Measurements from ENCODE around the gene XRN2. TPM values are rescaled to one million over a fixed set of nuclear protein-coding genes. Genes with fewer than 3 reads are reported as not detected.

XRN2 gene, protein sequence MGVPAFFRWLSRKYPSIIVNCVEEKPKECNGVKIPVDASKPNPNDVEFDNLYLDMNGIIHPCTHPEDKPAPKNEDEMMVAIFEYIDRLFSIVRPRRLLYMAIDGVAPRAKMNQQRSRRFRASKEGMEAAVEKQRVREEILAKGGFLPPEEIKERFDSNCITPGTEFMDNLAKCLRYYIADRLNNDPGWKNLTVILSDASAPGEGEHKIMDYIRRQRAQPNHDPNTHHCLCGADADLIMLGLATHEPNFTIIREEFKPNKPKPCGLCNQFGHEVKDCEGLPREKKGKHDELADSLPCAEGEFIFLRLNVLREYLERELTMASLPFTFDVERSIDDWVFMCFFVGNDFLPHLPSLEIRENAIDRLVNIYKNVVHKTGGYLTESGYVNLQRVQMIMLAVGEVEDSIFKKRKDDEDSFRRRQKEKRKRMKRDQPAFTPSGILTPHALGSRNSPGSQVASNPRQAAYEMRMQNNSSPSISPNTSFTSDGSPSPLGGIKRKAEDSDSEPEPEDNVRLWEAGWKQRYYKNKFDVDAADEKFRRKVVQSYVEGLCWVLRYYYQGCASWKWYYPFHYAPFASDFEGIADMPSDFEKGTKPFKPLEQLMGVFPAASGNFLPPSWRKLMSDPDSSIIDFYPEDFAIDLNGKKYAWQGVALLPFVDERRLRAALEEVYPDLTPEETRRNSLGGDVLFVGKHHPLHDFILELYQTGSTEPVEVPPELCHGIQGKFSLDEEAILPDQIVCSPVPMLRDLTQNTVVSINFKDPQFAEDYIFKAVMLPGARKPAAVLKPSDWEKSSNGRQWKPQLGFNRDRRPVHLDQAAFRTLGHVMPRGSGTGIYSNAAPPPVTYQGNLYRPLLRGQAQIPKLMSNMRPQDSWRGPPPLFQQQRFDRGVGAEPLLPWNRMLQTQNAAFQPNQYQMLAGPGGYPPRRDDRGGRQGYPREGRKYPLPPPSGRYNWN
- 69.5 and 70.9 TPM in 2 replicates for total RNA-seq

DNA sequence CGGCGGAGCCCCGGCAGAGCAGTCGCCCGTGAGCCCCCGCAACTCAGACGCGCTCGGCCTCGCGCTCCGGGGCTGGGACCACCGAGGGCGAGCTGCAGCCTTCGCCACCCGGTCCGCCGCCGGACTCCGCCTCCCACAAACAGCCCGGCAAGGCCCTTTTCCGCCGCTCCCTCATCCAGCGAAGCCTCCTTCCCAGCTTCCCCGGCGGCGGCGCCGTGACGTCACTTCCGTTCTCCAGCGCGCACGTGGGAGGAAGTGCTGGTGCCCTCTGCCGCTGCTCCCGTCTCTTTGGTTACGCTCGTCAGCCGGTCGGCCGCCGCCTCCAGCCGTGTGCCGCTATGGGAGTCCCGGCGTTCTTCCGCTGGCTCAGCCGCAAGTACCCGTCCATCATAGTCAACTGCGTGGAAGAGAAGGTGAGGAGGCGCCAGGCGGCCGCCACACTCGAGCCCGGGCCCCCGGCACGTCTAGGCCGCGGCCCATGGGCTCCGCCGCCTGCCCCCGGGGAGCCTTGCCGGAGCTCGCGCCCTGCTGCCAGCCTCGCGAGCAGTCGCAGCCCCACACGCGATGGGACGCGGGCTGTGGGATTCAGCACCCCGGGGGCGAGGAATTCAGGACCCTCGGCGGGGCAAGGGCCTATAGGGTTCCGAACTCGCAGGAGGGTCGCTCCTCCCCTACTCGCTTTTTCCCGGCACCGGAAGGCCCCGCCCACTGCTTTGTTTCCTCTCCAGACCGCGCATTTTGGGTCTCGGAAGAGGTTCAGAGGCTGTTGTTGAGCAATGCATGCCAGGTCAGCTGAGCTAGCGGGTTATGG lies at the start of gene XRN2:
TSS of gene XRN2 (plus strand) at position 271 of the 811 bp plus-strand sequence. CDS start at position 339, 68 bp downstream.
- intact Hi-C loops (cut with micrococcal nuclease): loop anchor here (1.0 to 10.0 kb wide), 7 partner anchors 14 to 1250 kb away; partner anchors contain the start of genes CFAP61, CRNKL1 and RALGAPA2

DNA sequence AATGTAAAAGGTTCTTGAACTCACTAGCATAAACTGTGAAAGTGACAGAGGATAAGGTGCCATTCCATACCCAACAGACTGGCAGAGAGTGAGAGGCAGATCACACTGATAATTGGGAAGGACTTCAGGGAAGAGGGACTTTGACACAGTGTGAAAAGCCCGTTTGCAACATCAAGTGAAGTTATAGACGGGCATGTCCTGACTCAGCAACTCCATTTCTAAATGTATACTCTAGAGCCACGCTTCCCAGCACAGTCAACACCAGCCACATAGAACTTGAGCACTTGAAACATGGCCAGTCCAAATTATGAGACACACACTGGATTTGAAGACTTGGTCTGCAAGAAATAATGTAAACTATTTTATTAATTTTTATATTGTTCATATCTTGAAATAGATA lies 45.9 kb upstream of the XRN2 start:
- intact Hi-C loops (cut with micrococcal nuclease): no loop called here

DNA sequence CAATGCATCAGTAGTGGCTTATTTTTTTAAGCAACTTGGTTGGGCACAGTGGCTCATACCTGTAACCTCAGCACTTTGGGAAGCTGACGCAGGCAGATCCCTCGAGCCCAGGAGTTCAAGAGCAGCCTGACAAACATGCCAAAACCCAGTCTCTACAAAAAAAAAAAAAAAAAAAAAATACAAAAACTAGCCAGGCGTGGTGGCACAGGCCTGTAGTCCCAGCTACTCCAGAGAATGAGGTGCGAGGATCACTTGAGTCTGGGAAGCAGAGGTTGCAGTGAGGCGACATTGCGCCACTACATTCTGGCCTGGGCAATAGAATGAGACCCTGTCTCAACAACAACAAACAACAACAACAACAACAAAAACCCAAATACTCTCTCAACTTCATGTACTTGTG lies 44.7 kb upstream of the XRN2 start:
- intact Hi-C loops (cut with micrococcal nuclease): no loop called here

DNA sequence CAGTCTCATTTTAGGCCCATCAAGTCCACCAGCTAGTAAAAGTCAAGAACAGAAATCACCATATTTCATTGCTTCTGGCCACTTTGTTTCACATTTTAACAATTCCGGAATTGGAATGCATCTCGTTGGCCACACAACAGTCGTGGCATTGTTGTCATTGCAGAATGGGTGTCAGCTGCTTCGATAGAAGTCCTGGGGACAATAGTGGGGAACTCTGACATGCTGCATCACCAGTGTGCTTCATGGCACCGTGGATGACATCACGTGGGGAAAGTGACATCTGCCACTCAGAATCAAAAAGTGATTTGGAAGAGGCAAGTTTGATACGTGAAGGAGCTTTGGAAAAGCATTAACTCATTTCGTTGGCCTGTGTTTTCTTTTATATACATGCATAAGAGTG lies 43.8 kb upstream of the XRN2 start:
- intact Hi-C loops (cut with micrococcal nuclease): no loop called here

DNA sequence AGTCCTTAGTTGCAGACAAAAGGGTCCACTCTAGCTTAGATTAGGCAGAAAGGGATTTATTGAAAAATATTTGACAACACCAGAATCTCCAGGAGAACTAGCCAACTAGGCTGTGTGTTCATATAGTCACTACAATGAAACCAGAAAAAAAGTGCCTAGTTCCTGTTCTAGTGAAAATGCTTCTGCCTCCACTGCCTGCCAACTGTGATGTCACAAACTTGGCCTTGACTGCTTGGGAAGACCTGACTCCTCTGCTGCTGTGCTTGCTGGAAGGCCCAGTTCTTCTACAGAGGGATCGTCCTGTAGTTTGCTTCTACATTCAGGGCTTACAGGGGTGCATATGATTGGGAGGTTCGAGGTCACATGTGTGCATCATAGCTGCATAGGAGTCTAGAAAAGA lies 40.3 kb upstream of the XRN2 start:
- intact Hi-C loops (cut with micrococcal nuclease): no loop called here

DNA sequence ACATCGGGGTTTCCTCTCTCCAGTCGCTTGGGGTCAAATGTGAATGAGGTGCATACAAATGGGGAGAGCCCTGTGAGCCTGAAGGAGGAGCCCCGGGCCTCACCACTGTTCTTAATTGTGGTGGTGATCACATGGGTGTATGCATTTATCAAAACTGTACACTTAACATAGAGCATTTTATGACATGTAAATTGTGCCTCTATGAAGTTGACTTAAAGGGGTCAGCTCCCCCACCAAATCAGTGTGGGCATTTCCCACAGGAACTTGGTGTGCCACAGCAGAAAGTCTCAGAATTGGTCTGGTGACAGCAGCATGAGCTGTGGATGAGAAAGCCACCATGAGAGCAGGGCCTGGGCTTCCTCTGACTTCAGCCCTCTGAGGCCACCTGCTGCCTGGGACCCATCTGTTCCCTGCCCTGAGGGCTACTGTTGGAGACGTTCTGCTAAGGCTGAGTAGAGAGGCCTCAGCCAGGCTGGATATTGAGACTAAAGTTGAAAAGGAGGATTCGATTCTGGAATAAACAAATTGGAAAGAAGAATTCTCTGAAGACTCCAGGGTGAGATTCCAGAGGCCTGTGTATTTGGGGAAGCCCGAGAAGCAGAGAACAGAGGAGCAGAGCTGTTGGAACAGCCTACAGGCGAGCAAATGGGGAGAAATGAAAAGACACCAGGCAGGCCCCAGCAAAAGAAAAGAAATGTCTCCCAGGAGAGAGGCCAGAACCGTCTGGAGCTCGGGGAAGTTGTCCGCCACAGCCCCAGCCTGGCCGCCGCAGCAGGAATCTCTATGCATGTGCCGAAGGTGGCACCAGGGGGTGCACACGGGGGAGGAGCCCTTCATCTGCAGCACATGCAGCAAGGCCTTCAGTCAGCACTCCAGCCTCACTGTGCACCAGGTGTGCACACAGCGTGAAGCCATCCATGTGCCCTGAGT lies 37.6 kb upstream of the XRN2 start:
- intact Hi-C loops (cut with micrococcal nuclease): no loop called here

DNA sequence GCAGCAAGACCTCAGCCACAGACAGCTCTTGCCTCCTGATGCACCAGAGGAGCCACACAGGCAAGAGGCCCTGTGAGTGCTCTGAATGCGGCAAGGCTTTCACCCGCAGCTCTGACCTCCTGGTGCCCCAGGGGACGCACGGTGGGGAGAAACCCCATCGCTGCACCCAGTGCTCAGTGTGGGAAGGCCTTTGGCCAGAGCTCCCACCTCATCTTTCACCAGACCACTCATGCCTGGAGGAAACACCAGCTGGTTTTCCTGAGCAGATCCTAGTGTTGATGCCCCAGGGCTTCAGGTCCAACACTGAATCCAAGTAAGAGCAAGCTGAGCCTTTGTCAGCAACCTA lies 37.0 kb upstream of the XRN2 start:
- intact Hi-C loops (cut with micrococcal nuclease): no loop called here

DNA sequence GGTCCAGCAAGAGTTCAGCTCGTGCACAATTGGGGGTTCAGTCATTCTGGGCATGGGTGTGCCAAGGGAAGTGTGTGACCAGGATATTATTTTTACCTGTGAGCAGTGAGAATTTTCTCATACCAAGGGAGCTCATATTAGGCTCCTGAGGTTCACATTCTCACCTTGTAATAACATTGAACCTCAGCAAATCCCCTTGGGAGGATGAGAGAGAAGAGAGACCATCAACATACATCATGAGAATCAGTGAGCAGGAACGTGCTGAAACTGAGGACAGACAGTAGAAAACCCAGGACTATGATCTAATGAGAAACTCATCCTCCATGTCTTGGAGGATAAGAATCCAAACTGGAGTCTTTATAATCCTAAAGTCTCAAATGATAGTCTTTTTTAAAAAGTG lies 33.4 kb upstream of the XRN2 start:
- intact Hi-C loops (cut with micrococcal nuclease): no loop called here

DNA sequence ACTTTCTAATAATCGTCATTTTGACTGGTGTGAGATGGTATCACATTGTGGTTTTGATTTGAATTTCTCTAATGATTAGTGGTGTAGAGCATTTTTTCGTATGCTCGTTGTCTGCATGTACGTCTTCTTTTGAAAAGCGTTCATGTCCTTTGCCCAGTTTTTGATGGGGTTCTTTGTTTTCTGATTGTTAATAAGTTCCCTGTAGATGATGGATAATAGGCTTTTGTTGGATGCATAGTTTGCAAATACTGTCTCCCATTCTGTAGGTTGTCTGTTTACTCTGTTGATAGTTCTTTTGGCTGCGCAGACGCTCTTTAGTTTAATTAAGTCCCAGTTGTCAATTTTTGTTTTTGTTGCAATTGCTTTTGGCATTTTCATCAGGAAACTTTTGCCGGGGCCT lies 32.3 kb upstream of the XRN2 start:
- intact Hi-C loops (cut with micrococcal nuclease): no loop called here

DNA sequence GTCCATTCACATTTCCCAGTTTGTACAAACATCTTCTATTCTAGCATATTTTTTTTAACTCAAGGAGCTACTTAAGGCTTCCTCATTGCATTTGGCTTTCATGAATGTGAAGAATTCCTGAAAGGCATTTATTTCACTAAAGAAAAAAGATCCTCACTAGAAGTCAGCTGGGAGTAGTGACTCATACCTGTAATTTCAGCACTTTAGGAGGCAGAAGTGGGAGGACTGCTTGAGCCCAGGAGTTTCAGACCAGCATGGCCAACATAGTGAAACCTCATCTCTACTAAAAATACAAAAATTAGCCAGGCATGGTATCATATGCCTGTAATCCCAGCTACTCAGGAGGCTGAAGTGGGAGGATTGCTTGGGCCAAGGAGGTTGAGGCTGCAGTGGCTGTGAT lies 30.9 kb upstream of the XRN2 start:
- intact Hi-C loops (cut with micrococcal nuclease): no loop called here

DNA sequence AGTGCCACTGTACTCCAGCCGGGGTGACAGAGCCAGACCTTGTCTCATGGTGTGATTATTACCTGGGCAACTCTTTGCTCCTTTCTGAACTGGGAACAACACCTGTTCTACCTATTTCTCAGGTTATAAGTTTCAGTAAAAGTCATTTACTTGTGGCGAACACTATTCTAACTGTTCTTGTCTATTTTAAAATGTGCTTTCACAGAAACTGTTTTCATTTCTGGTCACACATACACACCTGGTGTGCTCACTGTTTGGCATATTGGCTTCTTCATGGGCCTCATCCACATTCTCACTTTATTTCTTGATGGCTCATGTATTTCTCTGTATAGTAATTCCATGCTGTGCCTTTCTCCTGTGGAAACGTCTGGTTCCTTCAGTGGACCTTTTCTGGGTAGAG lies 30.5 kb upstream of the XRN2 start:
- intact Hi-C loops (cut with micrococcal nuclease): no loop called here

DNA sequence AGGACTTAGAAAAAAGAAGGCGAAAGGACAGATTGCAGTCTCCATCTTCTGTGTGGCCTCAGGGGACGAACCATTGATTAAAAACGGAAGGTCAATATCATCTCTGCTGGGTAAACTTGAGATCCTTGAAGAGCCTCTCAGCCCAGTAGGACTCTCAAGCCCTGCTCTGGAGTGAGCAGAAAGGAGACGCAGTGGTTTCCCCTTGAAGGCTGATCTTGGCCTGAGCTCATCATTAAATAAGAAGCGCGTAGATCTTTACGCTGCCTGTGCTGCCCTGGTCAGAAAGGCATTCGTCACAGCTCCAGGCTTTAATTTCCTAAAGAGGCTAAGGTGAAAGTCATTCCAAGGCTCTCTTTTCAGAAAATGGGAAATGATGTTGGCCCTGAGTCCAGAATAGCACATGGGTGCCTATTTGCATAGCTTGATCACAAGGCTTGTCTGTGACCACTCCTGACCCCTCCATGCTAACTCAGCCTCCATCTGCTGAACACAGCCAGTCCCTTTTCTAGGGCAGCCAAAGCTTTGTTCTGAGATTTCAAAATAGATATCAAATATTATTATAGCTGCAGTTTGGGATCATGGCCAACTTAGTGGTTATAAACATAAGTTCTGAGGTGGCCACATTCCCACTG lies 29.3 kb upstream of the XRN2 start:
- intact Hi-C loops (cut with micrococcal nuclease): no loop called here

DNA sequence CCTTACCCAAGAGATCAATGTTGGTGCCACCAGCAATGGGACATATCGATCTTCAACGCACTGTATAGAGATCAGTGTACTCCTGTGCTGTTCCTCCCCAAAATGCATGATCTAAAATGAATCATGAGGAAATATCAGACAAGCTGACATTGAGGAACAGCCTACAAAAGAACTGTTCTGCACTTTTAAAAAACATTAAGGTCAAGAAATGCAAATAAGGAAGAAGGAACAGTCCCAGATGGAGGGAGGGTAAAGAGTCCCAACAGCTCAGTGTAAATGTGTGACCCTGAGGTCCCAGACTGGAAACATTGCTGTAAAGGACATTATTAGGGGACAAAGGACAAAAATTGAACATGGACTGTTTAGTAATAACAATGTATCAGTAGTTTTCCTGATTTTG lies 24.3 kb upstream of the XRN2 start:
- intact Hi-C loops (cut with micrococcal nuclease): no loop called here

DNA sequence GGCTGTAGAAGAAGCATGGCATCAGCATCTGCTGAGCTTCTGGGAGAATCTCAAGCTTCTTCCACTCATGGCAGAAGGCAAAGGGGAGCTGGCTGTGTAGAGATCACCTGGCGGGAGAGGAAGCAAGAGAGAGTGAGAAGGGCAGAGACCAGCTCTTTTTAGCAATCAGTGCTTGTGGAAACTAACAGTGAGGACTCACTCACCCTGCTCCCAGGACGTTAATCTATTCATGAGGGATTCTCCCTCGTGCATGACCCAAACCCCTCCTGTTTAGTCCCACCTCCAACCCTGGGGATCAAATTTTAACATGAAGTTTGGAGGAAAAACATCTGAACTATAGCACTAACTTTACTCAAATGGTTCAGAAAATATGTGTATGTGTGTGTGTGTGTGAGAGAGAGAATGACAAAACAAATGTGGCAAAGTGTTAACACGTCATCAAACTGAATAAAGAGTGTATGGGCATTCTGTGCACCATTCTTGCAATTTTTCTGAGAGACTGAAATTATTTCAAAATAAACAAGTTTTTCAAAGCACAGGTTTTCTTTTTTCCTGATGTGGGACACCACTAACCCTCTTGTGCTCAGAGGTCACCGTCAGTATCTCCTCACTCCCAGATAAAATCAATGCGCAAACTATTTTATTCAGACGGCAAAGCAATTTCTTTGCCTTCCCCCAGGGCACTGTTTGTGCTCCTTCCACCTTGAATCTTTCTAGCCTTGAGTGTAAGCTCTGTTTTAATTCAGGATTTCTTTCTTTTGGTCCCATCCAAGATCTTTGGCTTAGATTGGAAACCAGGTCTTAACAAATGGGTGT lies 23.2 kb upstream of the XRN2 start:
- intact Hi-C loops (cut with micrococcal nuclease): no loop called here

DNA sequence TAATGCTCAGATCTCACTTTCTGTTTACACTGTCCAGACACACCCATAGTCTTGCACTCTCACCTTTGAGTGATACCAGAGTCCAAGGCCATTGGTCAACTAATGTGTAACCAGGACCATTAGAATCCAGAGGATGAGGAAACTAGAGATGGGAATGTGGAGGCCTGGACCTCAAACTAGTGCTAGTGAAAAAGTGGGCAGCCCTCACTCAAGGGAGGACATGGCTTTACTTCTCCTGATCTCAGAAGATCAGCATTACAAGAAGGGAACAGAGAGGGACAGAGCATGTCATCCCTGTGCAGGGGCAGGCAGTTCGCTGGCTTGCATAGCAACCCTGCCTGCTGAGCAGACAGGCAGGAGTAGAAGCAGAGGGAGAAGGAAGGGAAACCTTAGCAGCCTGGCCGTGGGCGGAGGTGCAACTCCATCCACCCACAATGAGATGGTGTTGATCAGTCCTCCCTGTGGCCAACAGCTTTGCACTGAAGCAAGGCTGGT lies 22.6 kb upstream of the XRN2 start:
- intact Hi-C loops (cut with micrococcal nuclease): no loop called here

DNA sequence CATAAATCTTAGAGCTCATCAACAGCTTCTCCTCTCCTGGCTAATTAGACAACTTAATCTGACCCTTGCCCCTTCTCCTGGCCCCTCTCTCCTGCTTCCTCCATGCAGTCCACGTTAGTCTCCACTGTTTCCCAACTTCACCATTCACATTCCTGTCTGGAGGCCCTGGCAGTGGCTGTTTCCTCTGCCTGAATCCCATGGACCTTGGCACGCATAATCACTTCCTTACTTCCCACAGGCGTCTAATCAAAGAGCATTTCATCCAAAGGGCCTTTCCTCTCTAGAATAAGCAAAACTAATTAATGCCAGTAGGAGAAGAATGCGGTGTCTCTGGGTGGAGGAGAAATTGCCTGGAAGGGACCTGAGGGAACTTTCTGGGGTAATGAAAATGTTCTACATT lies 16.4 kb upstream of the XRN2 start:
- intact Hi-C loops (cut with micrococcal nuclease): no loop called here

DNA sequence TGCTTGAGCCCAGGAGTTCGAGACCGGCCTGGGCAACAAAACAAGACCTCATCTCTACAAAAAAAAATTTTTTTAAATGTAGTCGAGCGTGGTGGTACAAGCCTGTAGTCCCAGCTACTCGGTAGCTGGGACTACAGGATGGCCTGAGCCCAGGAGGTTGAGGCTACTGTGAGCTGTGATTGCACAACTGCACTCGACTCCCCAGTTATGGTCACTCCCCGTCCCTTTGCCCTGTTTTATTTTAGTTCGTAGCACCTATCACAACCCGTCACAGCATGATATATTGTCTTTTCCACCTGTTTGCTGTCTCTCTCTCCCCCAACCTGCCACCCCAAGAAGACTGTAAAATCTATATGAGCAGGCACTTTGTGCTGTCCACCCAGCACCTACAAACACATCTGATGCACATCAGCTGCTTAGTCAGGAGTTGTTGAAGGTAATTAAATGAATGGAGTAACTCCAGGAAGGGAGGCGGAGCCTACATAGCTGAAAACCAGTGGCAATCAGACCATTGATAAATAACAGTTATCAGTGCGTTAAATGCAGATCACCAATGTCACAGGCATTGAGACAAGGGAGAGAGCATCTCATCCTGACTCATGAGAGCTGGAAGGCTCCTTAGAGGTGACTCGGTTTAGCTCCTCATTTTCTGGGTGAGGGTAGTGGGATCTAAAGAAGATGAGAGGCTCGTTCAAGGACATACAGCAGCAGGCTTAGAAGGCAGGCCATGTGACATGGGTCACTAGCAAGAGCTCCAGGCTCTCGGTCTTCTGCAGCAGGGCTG lies 14.4 kb upstream of the XRN2 start:
- intact Hi-C loops (cut with micrococcal nuclease): no loop called here

DNA sequence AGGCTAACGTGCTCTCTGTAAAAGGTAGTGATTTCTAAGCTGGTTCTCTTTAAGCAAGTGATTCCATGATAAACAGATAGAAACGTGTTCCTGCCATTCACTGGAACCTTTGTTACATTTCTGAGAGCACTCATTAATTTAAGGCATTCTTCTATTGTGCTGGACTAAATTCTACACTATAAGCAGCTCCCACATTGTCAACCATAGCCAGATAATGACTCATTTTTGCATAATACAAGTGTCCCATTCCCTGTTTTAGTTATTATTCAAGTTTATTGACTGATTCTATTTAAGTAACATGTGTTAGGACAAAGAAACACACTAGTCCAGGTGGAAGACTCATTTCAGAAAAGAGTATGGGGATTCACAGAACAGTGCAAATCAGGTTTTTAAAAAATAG lies 13.5 kb upstream of the XRN2 start:
- intact Hi-C loops (cut with micrococcal nuclease): no loop called here
